SK-N-MC (cell line): ENCODE data around the gene BACH2.

Experiments
- EZH2 ChIP-seq: fragments of 200-600 bp; sonication (generic); IDR thresholded peaks from one replicate; pipeline ENCODE4 v1.6.1; 2017; ENCODE audit warnings: antibody characterized with exemption
- FOXP2 ChIP-seq: optimal IDR thresholded peaks from 2 replicates; pipeline ENCODE3; 2011; ENCODE audit warnings: mild to moderate bottlenecking, moderate library complexity; ENCODE audit not compliant: insufficient read depth; ENCODE audit errors: extremely low read length, control extremely low read depth
- POLR2AphosphoS5 ChIP-seq: IDR thresholded peaks from 2 replicates; pipeline ENCODE4 v1.6.1; 2012; ENCODE audit warnings: mild to moderate bottlenecking, low read depth, low read length, borderline replicate concordance

GRCh38 chr6:90028066-90028778, 268.4 kb downstream of the BACH2 start:
- TF ChIP-seq EZH2 = no peak
- TF ChIP-seq POLR2AphosphoS5 = no peak
- TF ChIP-seq FOXP2 = no peak
